GM18951 (cell line): ENCODE measurements around the gene VPS16.
"Not testable (repeated sequence)": the region's sequence is repeated elsewhere in the genome, so short reads cannot be mapped to it uniquely, and the experiment has no call there.

Experiments used
- POLR2A ChIP-seq: IDR thresholded peaks from 4 replicates; pipeline ENCODE4 v1.6.1; 2011; ENCODE audit warnings: mild to moderate bottlenecking; ENCODE audit not compliant: insufficient read length, insufficient read depth; ENCODE audit errors: extremely low read depth
- in situ Hi-C: fragments of 300-500 bp; cut with MboI; formaldehyde crosslinking; loops from one replicate; pipeline ENCODE4 v1.12.0; 2022; ENCODE audit warnings: low sequenced_read_pairs, mixed read lengths, inconsistent platforms; ENCODE audit not compliant: unreplicated experiment

Gene VPS16

GRCh38 chr20:2875690-2876203 lies 35.2 kb downstream of the VPS16 start:
- no peak for TF ChIP-seq POLR2A
- in situ Hi-C loops: no loop called here

GRCh38 chr20:2878515-2878914 lies 38.0 kb downstream of the VPS16 start:
- TF ChIP-seq POLR2A: no peak
- in situ Hi-C loops: no loop called here

GRCh38 chr20:2879146-2879545 lies 38.6 kb downstream of the VPS16 start:
- no peak for TF ChIP-seq POLR2A
- in situ Hi-C loops: no loop called here

- in situ Hi-C loops: no loop called here
- no peak for TF ChIP-seq POLR2A
Measured at GRCh38 chr20:2880650-2881049, 40.1 kb downstream of the VPS16 start.

GRCh38 chr20:2883726-2884637 lies 43.4 kb downstream of the VPS16 start:
- in situ Hi-C loops: no loop called here
- TF ChIP-seq POLR2A: no peak

GRCh38 chr20:2887715-2888114 lies 47.2 kb downstream of the VPS16 start:
- no peak for TF ChIP-seq POLR2A
- in situ Hi-C loops: no loop called here

- in situ Hi-C loops: no loop called here
- no peak for TF ChIP-seq POLR2A
Measured at GRCh38 chr20:2888224-2888955, 47.8 kb downstream of the VPS16 start.

- TF ChIP-seq POLR2A: no peak
- in situ Hi-C loops: no loop called here
Measured at GRCh38 chr20:2889209-2889608, 48.7 kb downstream of the VPS16 start.

- no peak for TF ChIP-seq POLR2A
- in situ Hi-C loops: no loop called here
Measured at GRCh38 chr20:2889797-2890196, 49.3 kb downstream of the VPS16 start.

- TF ChIP-seq POLR2A: no peak
- in situ Hi-C loops: no loop called here
Measured at GRCh38 chr20:2890742-2891141, 50.2 kb downstream of the VPS16 start.

GRCh38 chr20:2891343-2891742 lies 50.8 kb downstream of the VPS16 start:
- in situ Hi-C loops: no loop called here
- no peak for TF ChIP-seq POLR2A

- TF ChIP-seq POLR2A: no peak
- in situ Hi-C loops: no loop called here
Measured at GRCh38 chr20:2892376-2892775, 51.8 kb downstream of the VPS16 start.

GRCh38 chr20:2894221-2894620 lies 53.7 kb downstream of the VPS16 start:
- in situ Hi-C loops: no loop called here
- TF ChIP-seq POLR2A: no peak

GRCh38 chr20:2895154-2895553 lies 54.6 kb downstream of the VPS16 start:
- in situ Hi-C loops: not testable (repeated sequence)

- in situ Hi-C loops: no loop called here
- no peak for TF ChIP-seq POLR2A
Measured at GRCh38 chr20:2899243-2899642, 58.7 kb downstream of the VPS16 start.
